Hepatocyte (in vitro differentiated cells): ENCODE data around the gene WNT3A. TPM values are rescaled to one million over a fixed set of nuclear protein-coding genes. Genes with fewer than 3 reads are reported as not detected.

Source experiments
- DNase-seq: peaks from one replicate; pipeline ENCODE4 v3.0.0-alpha.2; 2016; ENCODE audit warnings: low spot score
- H2AFZ ChIP-seq: fragments of 200-600 bp; sonication (generic); 2 replicates; pipeline ENCODE4 v1.6.0; 2016; ENCODE audit warnings: antibody characterized with exemption, mild to moderate bottlenecking
- H3K27ac ChIP-seq: fragments of 200-600 bp; sonication (generic); 2 replicates; pipeline ENCODE4 v1.5.1; 2016; ENCODE audit warnings: mild to moderate bottlenecking
- H3K27me3 ChIP-seq: fragments of 200-600 bp; sonication (generic); 2 replicates; pipeline ENCODE4 v1.6.1; 2016
- H3K36me3 ChIP-seq: fragments of 200-600 bp; sonication (generic); replicated peaks from 2 replicates; pipeline ENCODE4 v1.5.1; 2016; ENCODE audit warnings: low read depth; ENCODE audit not compliant: insufficient read depth
- H3K4me1 ChIP-seq: fragments of 200-600 bp; sonication (generic); 2 replicates; pipeline ENCODE4 v1.5.1; 2016; ENCODE audit warnings: mild to moderate bottlenecking, moderate library complexity; ENCODE audit not compliant: insufficient read depth
- H3K4me2 ChIP-seq: fragments of 200-600 bp; sonication (generic); 2 replicates; pipeline ENCODE4 v1.6.0; 2016
- H3K4me3 ChIP-seq: fragments of 200-600 bp; sonication (generic); 2 replicates; pipeline ENCODE4 v1.5.1; 2016; ENCODE audit warnings: mild to moderate bottlenecking
- H3K79me2 ChIP-seq: fragments of 200-600 bp; sonication (generic); 2 replicates; pipeline ENCODE4 v1.6.0; 2017; ENCODE audit warnings: mild to moderate bottlenecking
- H3K9me2 ChIP-seq: fragments of 200-600 bp; sonication (generic); replicated peaks from 2 replicates; pipeline ENCODE4 v1.6.0; 2017; ENCODE audit warnings: mild to moderate bottlenecking; ENCODE audit not compliant: insufficient read depth
- H3K9me3 ChIP-seq: fragments of 200-600 bp; sonication (generic); 2 replicates; pipeline ENCODE4 v1.5.1; 2016; ENCODE audit warnings: low read depth, mild to moderate bottlenecking
- H4K20me1 ChIP-seq: fragments of 200-600 bp; sonication (generic); 2 replicates; pipeline ENCODE4 v1.6.0; 2016; ENCODE audit warnings: mild to moderate bottlenecking; ENCODE audit not compliant: insufficient read depth, poor library complexity, severe bottlenecking
- EZH2 ChIP-seq: fragments of 200-600 bp; sonication (generic); IDR thresholded peaks from 2 replicates; pipeline ENCODE4 v1.6.1; 2016; ENCODE audit warnings: antibody characterized with exemption, mild to moderate bottlenecking, borderline replicate concordance
- EZH2phosphoT487 ChIP-seq: fragments of 200-600 bp; sonication (generic); IDR thresholded peaks from one replicate; pipeline ENCODE4 v1.6.1; 2018; ENCODE audit warnings: antibody characterized with exemption, mild to moderate bottlenecking, low read depth, moderate library complexity; ENCODE audit not compliant: unreplicated experiment, severe bottlenecking
- WGBS: methylation state at CpG from one replicate; pipeline ENCODE4 v1.1.6; 2016; ENCODE audit warnings: low lambda C conversion rate; ENCODE audit errors: missing lambda C conversion rate; 5-methylcytosine and 5-hydroxymethylcytosine counted together
- polyA plus RNA-seq: library from polyadenylated mRNA; unstranded; fragments of >200 nt; fragmentation: Nextera tagmentation; extraction: Ambion mirVana; gene quantifications from 2 replicates; pipeline ENCODE4 v1.2.1, GENCODE V29; 2016
- total RNA-seq: library from RNA; depleted of rRNA; stranded (reverse); fragments of >200 nt; gene quantifications from 2 replicates; pipeline ENCODE4 v1.2.3, GENCODE V29; 2014
- TF ChIP-seq, protein P1 (sequence below): fragments of 200-600 bp; sonication (generic); IDR thresholded peaks from 2 replicates; pipeline ENCODE4 v1.5.1; 2016; ENCODE audit warnings: antibody characterized with exemption, mild to moderate bottlenecking; ENCODE audit not compliant: poor library complexity

Gene WNT3A
- total and polyA plus RNA-seq, 2 experiments from 2014 or later = 0.03 TPM; not detected in 1

DNA sequence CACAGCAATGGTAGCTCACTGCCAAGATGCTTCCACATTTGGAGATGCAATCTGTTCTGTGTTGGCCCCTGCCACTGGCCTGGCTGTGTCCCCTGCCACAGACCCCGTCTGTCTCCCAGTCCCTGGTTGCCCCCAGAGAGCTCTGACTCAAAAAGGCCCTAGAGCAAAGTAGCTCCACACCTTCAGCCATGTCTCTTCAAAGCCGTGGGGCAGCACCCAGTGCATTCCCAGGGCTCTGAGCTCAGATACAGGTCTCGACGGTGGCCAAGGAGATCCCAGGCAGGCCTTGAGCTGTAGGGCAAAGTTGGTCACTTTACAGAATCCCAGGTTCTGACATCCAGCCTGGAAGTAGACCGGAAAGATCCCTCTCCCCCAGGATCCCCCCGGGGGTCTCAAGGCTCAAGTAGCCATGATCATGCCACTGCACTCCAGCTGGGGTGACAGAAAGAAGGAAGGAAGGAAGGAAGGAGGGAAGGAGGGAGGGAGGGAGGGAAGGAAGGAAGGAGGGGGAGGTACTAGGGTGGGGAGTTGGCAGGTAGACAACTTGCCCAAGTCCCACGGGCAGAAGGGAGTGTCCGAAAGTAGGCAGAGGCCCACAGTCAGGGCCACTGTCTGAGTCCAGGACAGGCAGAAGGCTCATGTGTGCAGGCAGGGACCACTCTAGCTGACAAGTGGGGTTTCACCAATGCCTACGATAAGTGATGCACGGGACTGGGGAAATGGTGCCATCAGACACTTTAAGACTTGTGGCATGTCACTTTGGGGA, 71.0 kb downstream of the WNT3A start:
- Histone ChIP-seq H3K79me2 (peaks cover 23% of the 10 kb centered on the region), H3K36me3 (no peaks in the 10 kb centered on the region), H3K27me3 (no peaks in the 10 kb centered on the region), H3K4me1 (peaks cover 9% of the 10 kb centered on the region), H4K20me1 (no peaks in the 10 kb centered on the region), H3K27ac (no peak overlapping the region), H2AFZ (no peak overlapping the region), H3K9me2 (no peaks in the 10 kb centered on the region), H3K4me2 (no peak overlapping the region), H3K9me3 (no peaks in the 10 kb centered on the region), H3K4me3 (no peak overlapping the region)
- TF ChIP-seq, protein P1, sequence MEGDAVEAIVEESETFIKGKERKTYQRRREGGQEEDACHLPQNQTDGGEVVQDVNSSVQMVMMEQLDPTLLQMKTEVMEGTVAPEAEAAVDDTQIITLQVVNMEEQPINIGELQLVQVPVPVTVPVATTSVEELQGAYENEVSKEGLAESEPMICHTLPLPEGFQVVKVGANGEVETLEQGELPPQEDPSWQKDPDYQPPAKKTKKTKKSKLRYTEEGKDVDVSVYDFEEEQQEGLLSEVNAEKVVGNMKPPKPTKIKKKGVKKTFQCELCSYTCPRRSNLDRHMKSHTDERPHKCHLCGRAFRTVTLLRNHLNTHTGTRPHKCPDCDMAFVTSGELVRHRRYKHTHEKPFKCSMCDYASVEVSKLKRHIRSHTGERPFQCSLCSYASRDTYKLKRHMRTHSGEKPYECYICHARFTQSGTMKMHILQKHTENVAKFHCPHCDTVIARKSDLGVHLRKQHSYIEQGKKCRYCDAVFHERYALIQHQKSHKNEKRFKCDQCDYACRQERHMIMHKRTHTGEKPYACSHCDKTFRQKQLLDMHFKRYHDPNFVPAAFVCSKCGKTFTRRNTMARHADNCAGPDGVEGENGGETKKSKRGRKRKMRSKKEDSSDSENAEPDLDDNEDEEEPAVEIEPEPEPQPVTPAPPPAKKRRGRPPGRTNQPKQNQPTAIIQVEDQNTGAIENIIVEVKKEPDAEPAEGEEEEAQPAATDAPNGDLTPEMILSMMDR = no peak
- TF ChIP-seq EZH2 = no peak
- no peak for TF ChIP-seq EZH2phosphoT487
- 76% methylated on average over 10 of the region's 10 CpGs for WGBS
- no peak for DNase-seq

- TF ChIP-seq EZH2phosphoT487 (no peak), EZH2 (no peak)
- TF ChIP-seq, protein P1 = no peak
Measured at GRCh38 chr1:228079013-228079412, 72.2 kb downstream of the WNT3A start.

DNA sequence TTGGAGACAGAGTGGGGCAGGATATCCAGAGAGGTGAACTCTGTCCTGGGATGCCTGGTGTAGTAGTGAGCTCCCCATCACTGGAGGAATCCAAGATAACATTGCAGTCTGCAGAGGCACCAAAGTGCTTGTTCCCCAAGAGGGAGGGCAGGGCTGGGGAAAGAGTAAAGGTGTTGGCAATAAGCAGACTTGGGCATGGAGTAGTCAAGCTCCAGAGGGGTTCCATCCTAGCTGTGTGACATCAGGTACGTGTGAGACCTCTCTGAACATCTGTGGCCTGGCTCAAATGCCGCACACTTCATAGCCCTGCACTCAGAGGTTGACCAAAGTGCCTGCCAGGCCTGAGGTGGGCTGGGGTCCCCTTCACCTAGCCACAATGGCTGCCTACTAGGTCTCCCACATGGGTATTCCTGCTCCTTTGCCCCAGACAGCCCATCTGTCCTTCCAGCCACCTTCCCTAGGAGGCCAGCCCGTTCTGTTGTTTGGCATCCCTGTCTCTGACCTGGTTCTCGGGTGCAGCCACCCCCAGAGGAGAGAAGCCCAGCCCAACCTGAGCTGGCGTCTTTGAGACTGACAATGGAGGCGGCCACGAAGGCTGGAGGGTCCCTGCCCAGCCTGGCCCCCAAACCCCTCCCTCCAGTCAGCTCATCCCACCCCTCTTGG, 72.9 kb downstream of the WNT3A start:
- no peak for DNase-seq
- no peaks in the 10 kb centered on the region for H3K9me2 ChIP-seq
- H3K27me3 ChIP-seq = no peaks in the 10 kb centered on the region
- H3K27ac ChIP-seq = no peak overlapping the region
- 85% methylated on average over 7 of the region's 7 CpGs for WGBS
- no peaks in the 10 kb centered on the region for H3K9me3 ChIP-seq
- peaks cover 43% of the 10 kb centered on the region for H3K79me2 ChIP-seq
- H3K36me3 ChIP-seq = no peaks in the 10 kb centered on the region
- H3K4me1 ChIP-seq = peaks cover 13% of the 10 kb centered on the region
- TF ChIP-seq EZH2phosphoT487 = no peak
- TF ChIP-seq EZH2 = no peak
- TF ChIP-seq, protein P1 = no peak
- no peak overlapping the region for H3K4me2 ChIP-seq
- H3K4me3 ChIP-seq = no peak overlapping the region
- no peak overlapping the region for H2AFZ ChIP-seq
- H4K20me1 ChIP-seq = peaks cover 17% of the 10 kb centered on the region

More at GRCh38 chr1:228079013-228079412, 72.2 kb downstream of the WNT3A start:
- Histone ChIP-seq H3K9me2 (no peaks in the 10 kb centered on the region), H3K4me2 (no peak overlapping the region), H3K79me2 (peaks cover 36% of the 10 kb centered on the region), H3K27me3 (no peaks in the 10 kb centered on the region), H3K4me3 (no peak overlapping the region), H2AFZ (no peak overlapping the region), H3K36me3 (no peaks in the 10 kb centered on the region), H3K27ac (no peak overlapping the region), H3K4me1 (peaks cover 9% of the 10 kb centered on the region), H4K20me1 (peaks cover 9% of the 10 kb centered on the region), H3K9me3 (no peaks in the 10 kb centered on the region)
- 91% methylated on average over 7 of the region's 7 CpGs for WGBS
- DNase-seq = no peak
